IPS-NIHi11 (cell line): ENCODE results near the gene HOXB6.

Experiments used
- DNase-seq: peaks from one replicate; pipeline ENCODE4 v3.0.0; 2012; ENCODE audit warnings: mixed read lengths, low spot score

HOXB6 gene

GRCh38 chr17:48593840-48594537 is 10.8 kb downstream of the HOXB6 start:
- DNase-seq: peak; percentile 92

- DNase-seq: no peak
Observed at GRCh38 chr17:48593126-48593829, 11.5 kb downstream of the HOXB6 start, which contains the start of gene HOXB5. TSS of gene HOXB5 (minus strand) at chr17:48593779. CDS start at chr17:48593682, 97 bp downstream.

- DNase-seq: no peak
Observed at GRCh38 chr17:48592577-48592976, 12.2 kb downstream of the HOXB6 start.

- no peak for DNase-seq
Observed at GRCh38 chr17:48592057-48592514, 12.7 kb downstream of the HOXB6 start.

GRCh38 chr17:48591255-48592056 is 13.3 kb downstream of the HOXB6 start:
- no peak for DNase-seq

GRCh38 chr17:48590607-48591161 is 14.1 kb downstream of the HOXB6 start:
- no peak for DNase-seq

- DNase-seq: no peak
Observed at GRCh38 chr17:48589831-48590606, 14.8 kb downstream of the HOXB6 start, which contains the start of gene HOXB3. TSS of gene HOXB3 (minus strand) at chr17:48590241. CDS start at chr17:48552474, 37,767 bp downstream.

GRCh38 chr17:48589060-48589830 is 15.5 kb downstream of the HOXB6 start:
- DNase-seq: no peak

GRCh38 chr17:48588528-48588927 is 16.3 kb downstream of the HOXB6 start:
- no peak for DNase-seq

- no peak for DNase-seq
Observed at GRCh38 chr17:48588074-48588415, 16.7 kb downstream of the HOXB6 start.

GRCh38 chr17:48587276-48588073 is 17.3 kb downstream of the HOXB6 start:
- no peak for DNase-seq

- DNase-seq: no peak
Observed at GRCh38 chr17:48586355-48587258, 18.2 kb downstream of the HOXB6 start.

GRCh38 chr17:48584223-48584741 is 20.5 kb downstream of the HOXB6 start:
- no peak for DNase-seq

- no peak for DNase-seq
Observed at GRCh38 chr17:48583708-48584222, 21.0 kb downstream of the HOXB6 start.

GRCh38 chr17:48582750-48583069 is 22.1 kb downstream of the HOXB6 start:
- DNase-seq: no peak

- DNase-seq: no peak
Observed at GRCh38 chr17:48579760-48580554, 24.8 kb downstream of the HOXB6 start.

- no peak for DNase-seq
Observed at GRCh38 chr17:48579471-48579759, 25.4 kb downstream of the HOXB6 start.
